DND-41 (cell line): ENCODE data around the gene IFNA13.

Experiments used
- EZH2 ChIP-seq: IDR thresholded peaks from 3 replicates; pipeline ENCODE4 v1.6.1; 2012; ENCODE audit warnings: borderline replicate concordance, low read depth, mild to moderate bottlenecking, moderate library complexity, low read length, inconsistent platforms; ENCODE audit not compliant: severe bottlenecking
- TF ChIP-seq, protein P1 (sequence below): IDR thresholded peaks from 2 replicates; pipeline ENCODE4 v1.5.1; 2012; ENCODE audit warnings: borderline replicate concordance, low read length, moderate library complexity, mild to moderate bottlenecking; ENCODE audit not compliant: poor library complexity, severe bottlenecking; ENCODE audit errors: extremely low read depth

DNA sequence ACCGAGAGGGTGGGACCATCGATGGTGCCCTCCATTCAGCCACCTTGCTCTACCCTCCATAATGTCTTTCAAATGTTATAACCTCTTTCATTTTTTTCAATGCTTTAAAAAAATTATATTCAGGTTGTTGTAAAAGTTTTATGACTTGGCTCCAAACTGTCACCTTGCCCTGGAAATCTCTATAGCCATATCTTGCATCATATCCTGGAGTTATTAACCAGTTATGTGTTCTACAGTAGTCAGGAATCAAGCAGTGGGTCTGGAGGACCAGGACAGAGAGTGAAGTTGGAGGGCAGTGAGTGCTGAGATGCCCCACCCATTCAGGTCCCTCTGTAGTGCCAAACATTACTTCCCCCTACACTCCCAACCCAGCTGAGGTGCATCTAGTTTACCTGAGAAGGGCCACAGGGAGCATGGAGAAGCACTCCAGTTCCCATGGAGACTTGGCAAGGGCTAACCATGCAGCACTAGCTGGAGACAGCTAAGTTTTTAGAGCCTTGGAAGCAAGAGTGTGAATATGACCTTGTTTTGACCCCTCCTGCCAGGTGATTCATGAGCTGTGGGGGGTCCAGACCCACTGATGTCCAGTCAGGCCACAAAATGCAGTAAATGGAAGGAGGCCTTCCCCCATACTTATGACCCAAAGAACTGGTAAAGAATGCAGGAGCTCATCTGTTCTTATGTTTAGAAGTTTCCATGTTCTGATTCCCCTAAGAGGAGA, 46.5 kb upstream of the IFNA13 start:
- TF ChIP-seq, protein P1, sequence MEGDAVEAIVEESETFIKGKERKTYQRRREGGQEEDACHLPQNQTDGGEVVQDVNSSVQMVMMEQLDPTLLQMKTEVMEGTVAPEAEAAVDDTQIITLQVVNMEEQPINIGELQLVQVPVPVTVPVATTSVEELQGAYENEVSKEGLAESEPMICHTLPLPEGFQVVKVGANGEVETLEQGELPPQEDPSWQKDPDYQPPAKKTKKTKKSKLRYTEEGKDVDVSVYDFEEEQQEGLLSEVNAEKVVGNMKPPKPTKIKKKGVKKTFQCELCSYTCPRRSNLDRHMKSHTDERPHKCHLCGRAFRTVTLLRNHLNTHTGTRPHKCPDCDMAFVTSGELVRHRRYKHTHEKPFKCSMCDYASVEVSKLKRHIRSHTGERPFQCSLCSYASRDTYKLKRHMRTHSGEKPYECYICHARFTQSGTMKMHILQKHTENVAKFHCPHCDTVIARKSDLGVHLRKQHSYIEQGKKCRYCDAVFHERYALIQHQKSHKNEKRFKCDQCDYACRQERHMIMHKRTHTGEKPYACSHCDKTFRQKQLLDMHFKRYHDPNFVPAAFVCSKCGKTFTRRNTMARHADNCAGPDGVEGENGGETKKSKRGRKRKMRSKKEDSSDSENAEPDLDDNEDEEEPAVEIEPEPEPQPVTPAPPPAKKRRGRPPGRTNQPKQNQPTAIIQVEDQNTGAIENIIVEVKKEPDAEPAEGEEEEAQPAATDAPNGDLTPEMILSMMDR, result no peak
- TF ChIP-seq EZH2, result no peak
